ENCODE measurements around the gene CD226. TPM values are rescaled to one million over a fixed set of nuclear protein-coding genes. Genes with fewer than 3 reads are reported as not detected.

Gene CD226
- total and polyA plus RNA-seq, 3 experiments from 2014 or later: 39.2 to 158 (median 150) TPM

GRCh38 chr18:69956057-69956456, 8.4 kb upstream of the CD226 start:
- Mint-ChIP-seq H3K27ac (no peak overlapping the region), H3K9me3 (peaks cover 0 to 2% (median 0%) of the 10 kb centered on the region in 5 donors)

GRCh38 chr18:69954719-69955480, 7.2 kb upstream of the CD226 start:
- H3K27ac Mint-ChIP-seq: peak overlapping the region in 7 of 8 donors; percentile 80 to 91 (median 88)
- H3K4me1 ChIP-seq (ENCODE audit: insufficient read depth, low read length): peaks cover 62% of the 10 kb centered on the region
- peaks cover 0 to 2% (median 0%) of the 10 kb centered on the region in 3 donors for H3K36me3 Mint-ChIP-seq
- H3K9me3 ChIP-seq (ENCODE audit: low read length): no peaks in the 10 kb centered on the region
- H3K27me3 Mint-ChIP-seq: no peaks in the 10 kb centered on the region
- no peak overlapping the region for H3K27ac ChIP-seq (ENCODE audit: low read depth, low read length)
- H3K4me3 ChIP-seq (ENCODE audit: low read length): peak overlapping the region; percentile 33
- H3K4me1 Mint-ChIP-seq: peaks cover 29 to 37% (median 30%) of the 10 kb centered on the region in 3 donors
- peaks cover 0 to 2% (median 0%) of the 10 kb centered on the region in 5 donors for H3K9me3 Mint-ChIP-seq
- H3K36me3 ChIP-seq (ENCODE audit: insufficient read depth, low read length): no peaks in the 10 kb centered on the region
- CTCF ChIA-PET: interaction anchor here (1.2 kb wide), 1 partner anchor 57 kb away, joined by 3 read pairs; no protein-coding TSS in a partner anchor
- peak overlapping the region in 2 of 7 donors; percentile 71 to 75 for H3K4me3 Mint-ChIP-seq
- H3K27me3 ChIP-seq (ENCODE audit: insufficient read depth, low read length, poor library complexity, severe bottlenecking): no peaks in the 10 kb centered on the region
- no peak for DNase-seq
- POLR2A ChIA-PET: no interaction called here

More at GRCh38 chr18:69956057-69956456, 8.4 kb upstream of the CD226 start:
- ChIA-PET POLR2A (interaction anchor here (1.5 kb wide), 2 partner anchors 12 to 21 kb away, joined by 3 to 6 read pairs; no protein-coding TSS in a partner anchor), CTCF (interaction anchor here (1.2 to 1.7 kb wide), 6 partner anchors 12 to 64 kb away, joined by 3 to 5 read pairs (median 3); no protein-coding TSS in a partner anchor)
- Mint-ChIP-seq H3K27me3 (no peaks in the 10 kb centered on the region), H3K4me3 (no peak overlapping the region), H3K4me1 (peaks cover 29 to 37% (median 30%) of the 10 kb centered on the region in 3 donors), H3K36me3 (peaks cover 0 to 2% (median 0%) of the 10 kb centered on the region in 3 donors)
- no peak for DNase-seq
- no peaks in the 10 kb centered on the region for H3K36me3 ChIP-seq (ENCODE audit: insufficient read depth, low read length)
- H3K4me1 ChIP-seq (ENCODE audit: insufficient read depth, low read length): peaks cover 51% of the 10 kb centered on the region
- no peaks in the 10 kb centered on the region for H3K27me3 ChIP-seq (ENCODE audit: insufficient read depth, low read length, poor library complexity, severe bottlenecking)
- peak overlapping the region; percentile 30 for H3K4me3 ChIP-seq (ENCODE audit: low read length)
- H3K9me3 ChIP-seq (ENCODE audit: low read length): no peaks in the 10 kb centered on the region
- H3K27ac ChIP-seq (ENCODE audit: low read depth, low read length): no peak overlapping the region

GRCh38 chr18:69953191-69953590, 5.5 kb upstream of the CD226 start:
- Mint-ChIP-seq H3K4me3 (peak overlapping the region in 2 of 7 donors; percentile 18 to 29), H3K27ac (peak overlapping the region in 5 of 8 donors; percentile 21 to 84 (median 67)), H3K27me3 (no peaks in the 10 kb centered on the region), H3K4me1 (peaks cover 21 to 30% (median 27%) of the 10 kb centered on the region in 3 donors), H3K9me3 (peaks cover 0 to 2% (median 0%) of the 10 kb centered on the region in 5 donors), H3K36me3 (peaks cover 0 to 2% (median 0%) of the 10 kb centered on the region in 3 donors)
- Histone ChIP-seq H3K4me3 (ENCODE audit: low read length) (no peak overlapping the region), H3K27ac (ENCODE audit: low read depth, low read length) (no peak overlapping the region), H3K27me3 (ENCODE audit: insufficient read depth, low read length, poor library complexity, severe bottlenecking) (no peaks in the 10 kb centered on the region), H3K9me3 (ENCODE audit: low read length) (no peaks in the 10 kb centered on the region), H3K36me3 (ENCODE audit: insufficient read depth, low read length) (no peaks in the 10 kb centered on the region), H3K4me1 (ENCODE audit: insufficient read depth, low read length) (peaks cover 67% of the 10 kb centered on the region)
- ChIA-PET CTCF (no interaction called here), POLR2A (no interaction called here)
- DNase-seq: no peak

GRCh38 chr18:69951182-69951581, 3.5 kb upstream of the CD226 start:
- H3K27ac ChIP-seq (ENCODE audit: low read depth, low read length): no peak overlapping the region
- CTCF ChIA-PET: no interaction called here
- H3K4me3 ChIP-seq (ENCODE audit: low read length): no peak overlapping the region
- peaks cover 21 to 30% (median 27%) of the 10 kb centered on the region in 3 donors for H3K4me1 Mint-ChIP-seq
- no peaks in the 10 kb centered on the region for H3K27me3 Mint-ChIP-seq
- H3K36me3 Mint-ChIP-seq: peaks cover 4 to 5% (median 4%) of the 10 kb centered on the region in 3 donors
- peak overlapping the region in 1 of 7 donors; percentile 13 for H3K4me3 Mint-ChIP-seq
- no peaks in the 10 kb centered on the region for H3K36me3 ChIP-seq (ENCODE audit: insufficient read depth, low read length)
- no peak overlapping the region for H3K27ac Mint-ChIP-seq
- POLR2A ChIA-PET: interaction anchor here (0.7 kb wide), 1 partner anchor 13 kb away, joined by 3 read pairs; no protein-coding TSS in a partner anchor
- no peaks in the 10 kb centered on the region for H3K27me3 ChIP-seq (ENCODE audit: insufficient read depth, low read length, poor library complexity, severe bottlenecking)
- H3K9me3 ChIP-seq (ENCODE audit: low read length): no peaks in the 10 kb centered on the region
- no peak for DNase-seq
- H3K9me3 Mint-ChIP-seq: peaks cover 0 to 2% (median 0%) of the 10 kb centered on the region in 5 donors
- H3K4me1 ChIP-seq (ENCODE audit: insufficient read depth, low read length): peaks cover 79% of the 10 kb centered on the region

- ChIA-PET POLR2A (no interaction called here), CTCF (no interaction called here)
- Mint-ChIP-seq H3K4me1 (peaks cover 23 to 36% (median 32%) of the 10 kb centered on the region in 3 donors), H3K4me3 (no peak overlapping the region), H3K27ac (no peak overlapping the region), H3K36me3 (peaks cover 4 to 8% (median 4%) of the 10 kb centered on the region in 3 donors), H3K27me3 (no peaks in the 10 kb centered on the region), H3K9me3 (peaks cover 0 to 2% (median 0%) of the 10 kb centered on the region in 5 donors)
- DNase-seq: no peak
- Histone ChIP-seq H3K36me3 (ENCODE audit: insufficient read depth, low read length) (no peaks in the 10 kb centered on the region), H3K9me3 (ENCODE audit: low read length) (no peaks in the 10 kb centered on the region), H3K27me3 (ENCODE audit: insufficient read depth, low read length, poor library complexity, severe bottlenecking) (no peaks in the 10 kb centered on the region), H3K27ac (ENCODE audit: low read depth, low read length) (no peak overlapping the region), H3K4me3 (ENCODE audit: low read length) (peak overlapping the region; percentile 10), H3K4me1 (ENCODE audit: insufficient read depth, low read length) (peaks cover 89% of the 10 kb centered on the region)
These were observed 1.9 kb upstream of the CD226 start for GRCh38 chr18:69949538-69949936.

- Mint-ChIP-seq H3K4me1 (peaks cover 23 to 36% (median 32%) of the 10 kb centered on the region in 3 donors), H3K27me3 (no peaks in the 10 kb centered on the region), H3K36me3 (peaks cover 4 to 9% (median 4%) of the 10 kb centered on the region in 3 donors), H3K27ac (no peak overlapping the region), H3K9me3 (peaks cover 0 to 2% (median 0%) of the 10 kb centered on the region in 5 donors), H3K4me3 (no peak overlapping the region)
- ChIA-PET POLR2A (no interaction called here), CTCF (no interaction called here)
- Histone ChIP-seq H3K4me1 (ENCODE audit: insufficient read depth, low read length) (peaks cover 89% of the 10 kb centered on the region), H3K27me3 (ENCODE audit: insufficient read depth, low read length, poor library complexity, severe bottlenecking) (no peaks in the 10 kb centered on the region), H3K4me3 (ENCODE audit: low read length) (peak overlapping the region; percentile 10), H3K36me3 (ENCODE audit: insufficient read depth, low read length) (no peaks in the 10 kb centered on the region), H3K9me3 (ENCODE audit: low read length) (no peaks in the 10 kb centered on the region), H3K27ac (ENCODE audit: low read depth, low read length) (no peak overlapping the region)
- DNase-seq: no peak
These were observed 1.4 kb upstream of the CD226 start for GRCh38 chr18:69948919-69949537.

GRCh38 chr18:69948256-69948655, 583 bp upstream of the CD226 start:
- peaks cover 94% of the 10 kb centered on the region for H3K4me1 ChIP-seq (ENCODE audit: insufficient read depth, low read length)
- POLR2A ChIA-PET: no interaction called here
- no peak overlapping the region for H3K4me3 ChIP-seq (ENCODE audit: low read length)
- DNase-seq: no peak
- Mint-ChIP-seq H3K9me3 (peaks cover 0 to 2% (median 0%) of the 10 kb centered on the region in 5 donors), H3K4me3 (peak overlapping the region in 2 of 7 donors; percentile 91 to 94), H3K4me1 (peaks cover 27 to 39% (median 36%) of the 10 kb centered on the region in 3 donors), H3K27me3 (no peaks in the 10 kb centered on the region), H3K27ac (peak overlapping the region in 1 of 8 donors; percentile 96), H3K36me3 (peaks cover 4 to 12% (median 7%) of the 10 kb centered on the region in 3 donors)
- no peaks in the 10 kb centered on the region for H3K36me3 ChIP-seq (ENCODE audit: insufficient read depth, low read length)
- no peaks in the 10 kb centered on the region for H3K27me3 ChIP-seq (ENCODE audit: insufficient read depth, low read length, poor library complexity, severe bottlenecking)
- CTCF ChIA-PET: no interaction called here
- H3K9me3 ChIP-seq (ENCODE audit: low read length): no peaks in the 10 kb centered on the region
- no peak overlapping the region for H3K27ac ChIP-seq (ENCODE audit: low read depth, low read length)

Data from CD8-positive, alpha-beta memory T cell (primary cell).